Measurements from ENCODE around the gene DENND4A.

DNA sequence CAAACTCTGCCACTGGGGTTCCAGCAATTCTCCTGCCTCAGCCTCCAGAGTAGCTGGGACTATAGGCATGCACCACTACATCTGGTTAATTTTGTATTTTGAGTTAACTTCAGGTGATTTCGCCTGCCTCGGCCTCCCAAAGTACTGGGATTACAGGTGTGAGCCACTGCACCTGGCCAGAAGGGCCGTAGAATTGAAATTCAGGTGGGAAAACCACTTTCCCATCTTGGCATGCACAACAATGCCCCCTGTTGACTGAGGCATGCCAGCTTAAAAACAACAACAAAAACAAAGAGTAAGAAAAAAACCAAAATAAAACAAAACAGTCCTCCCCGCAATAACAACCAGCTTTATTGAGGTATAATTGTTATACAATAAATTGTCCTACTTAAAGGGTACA is 44.6 kb upstream of the DENND4A start:
- TF ChIP-seq, protein P1, sequence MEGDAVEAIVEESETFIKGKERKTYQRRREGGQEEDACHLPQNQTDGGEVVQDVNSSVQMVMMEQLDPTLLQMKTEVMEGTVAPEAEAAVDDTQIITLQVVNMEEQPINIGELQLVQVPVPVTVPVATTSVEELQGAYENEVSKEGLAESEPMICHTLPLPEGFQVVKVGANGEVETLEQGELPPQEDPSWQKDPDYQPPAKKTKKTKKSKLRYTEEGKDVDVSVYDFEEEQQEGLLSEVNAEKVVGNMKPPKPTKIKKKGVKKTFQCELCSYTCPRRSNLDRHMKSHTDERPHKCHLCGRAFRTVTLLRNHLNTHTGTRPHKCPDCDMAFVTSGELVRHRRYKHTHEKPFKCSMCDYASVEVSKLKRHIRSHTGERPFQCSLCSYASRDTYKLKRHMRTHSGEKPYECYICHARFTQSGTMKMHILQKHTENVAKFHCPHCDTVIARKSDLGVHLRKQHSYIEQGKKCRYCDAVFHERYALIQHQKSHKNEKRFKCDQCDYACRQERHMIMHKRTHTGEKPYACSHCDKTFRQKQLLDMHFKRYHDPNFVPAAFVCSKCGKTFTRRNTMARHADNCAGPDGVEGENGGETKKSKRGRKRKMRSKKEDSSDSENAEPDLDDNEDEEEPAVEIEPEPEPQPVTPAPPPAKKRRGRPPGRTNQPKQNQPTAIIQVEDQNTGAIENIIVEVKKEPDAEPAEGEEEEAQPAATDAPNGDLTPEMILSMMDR (IDR thresholded peaks at IDR 0.05) = peak; percentile 78
- TF ChIP-seq POLR2AphosphoS5 (IDR thresholded peaks at IDR 0.05; ENCODE audit: low read depth, low read length) = no peak
- TF ChIP-seq TCF7L2 (IDR thresholded peaks at IDR 0.05; ENCODE audit: low read depth, low read length) = no peak
- TF ChIP-seq, protein P2, sequence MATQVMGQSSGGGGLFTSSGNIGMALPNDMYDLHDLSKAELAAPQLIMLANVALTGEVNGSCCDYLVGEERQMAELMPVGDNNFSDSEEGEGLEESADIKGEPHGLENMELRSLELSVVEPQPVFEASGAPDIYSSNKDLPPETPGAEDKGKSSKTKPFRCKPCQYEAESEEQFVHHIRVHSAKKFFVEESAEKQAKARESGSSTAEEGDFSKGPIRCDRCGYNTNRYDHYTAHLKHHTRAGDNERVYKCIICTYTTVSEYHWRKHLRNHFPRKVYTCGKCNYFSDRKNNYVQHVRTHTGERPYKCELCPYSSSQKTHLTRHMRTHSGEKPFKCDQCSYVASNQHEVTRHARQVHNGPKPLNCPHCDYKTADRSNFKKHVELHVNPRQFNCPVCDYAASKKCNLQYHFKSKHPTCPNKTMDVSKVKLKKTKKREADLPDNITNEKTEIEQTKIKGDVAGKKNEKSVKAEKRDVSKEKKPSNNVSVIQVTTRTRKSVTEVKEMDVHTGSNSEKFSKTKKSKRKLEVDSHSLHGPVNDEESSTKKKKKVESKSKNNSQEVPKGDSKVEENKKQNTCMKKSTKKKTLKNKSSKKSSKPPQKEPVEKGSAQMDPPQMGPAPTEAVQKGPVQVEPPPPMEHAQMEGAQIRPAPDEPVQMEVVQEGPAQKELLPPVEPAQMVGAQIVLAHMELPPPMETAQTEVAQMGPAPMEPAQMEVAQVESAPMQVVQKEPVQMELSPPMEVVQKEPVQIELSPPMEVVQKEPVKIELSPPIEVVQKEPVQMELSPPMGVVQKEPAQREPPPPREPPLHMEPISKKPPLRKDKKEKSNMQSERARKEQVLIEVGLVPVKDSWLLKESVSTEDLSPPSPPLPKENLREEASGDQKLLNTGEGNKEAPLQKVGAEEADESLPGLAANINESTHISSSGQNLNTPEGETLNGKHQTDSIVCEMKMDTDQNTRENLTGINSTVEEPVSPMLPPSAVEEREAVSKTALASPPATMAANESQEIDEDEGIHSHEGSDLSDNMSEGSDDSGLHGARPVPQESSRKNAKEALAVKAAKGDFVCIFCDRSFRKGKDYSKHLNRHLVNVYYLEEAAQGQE (IDR thresholded peaks at IDR 0.05; ENCODE audit: insufficient read depth in 1 of 2, low read depth in 2 of 2, low read length in 1 of 2) = no peak

Measured in Panc1 (cell line).